RKO (cell line): Measurements from ENCODE around the gene ACAD10.
"Not testable (repeated sequence)": the region's sequence is repeated elsewhere in the genome, so short reads cannot be mapped to it uniquely, and the experiment has no call there.

Experiments used
- DNase-seq: peaks from one replicate; pipeline ENCODE4 v3.0.0-alpha.2; 2016; ENCODE audit warnings: low spot score

ACAD10 gene

GRCh38 chr12:111753144-111753881, 67.5 kb downstream of the ACAD10 start:
- peak; percentile 64 for DNase-seq

- no peak for DNase-seq
Measured at GRCh38 chr12:111754671-111755070, 68.8 kb downstream of the ACAD10 start.

- DNase-seq: no peak
Measured at GRCh38 chr12:111756196-111756595, 70.3 kb downstream of the ACAD10 start.

- DNase-seq: no peak
Measured at GRCh38 chr12:111756681-111757080, 70.8 kb downstream of the ACAD10 start.

GRCh38 chr12:111757361-111758119, 71.7 kb downstream of the ACAD10 start:
- no peak for DNase-seq

GRCh38 chr12:111758120-111758561, 72.3 kb downstream of the ACAD10 start:
- DNase-seq: no peak

- DNase-seq: no peak
Measured at GRCh38 chr12:111759271-111759670, 73.4 kb downstream of the ACAD10 start.

GRCh38 chr12:111759991-111760390, 74.1 kb downstream of the ACAD10 start:
- no peak for DNase-seq

GRCh38 chr12:111761099-111761498, 75.2 kb downstream of the ACAD10 start:
- DNase-seq: no peak

GRCh38 chr12:111761706-111762105, 75.9 kb downstream of the ACAD10 start:
- no peak for DNase-seq

- DNase-seq: not testable (repeated sequence)
Measured at GRCh38 chr12:111763552-111763951, 77.7 kb downstream of the ACAD10 start.

- no peak for DNase-seq
Measured at GRCh38 chr12:111764120-111764821, 78.4 kb downstream of the ACAD10 start.

GRCh38 chr12:111766608-111767361, 80.9 kb downstream of the ACAD10 start, which contains the start of gene ALDH2:
ALDH2 (plus strand) TSS chr12:111766933; CDS start chr12:111766983, 50 bp downstream.
- peak; percentile 78 for DNase-seq

GRCh38 chr12:111767362-111768158, 81.7 kb downstream of the ACAD10 start:
- peak; percentile 83 for DNase-seq

- DNase-seq: no peak
Measured at GRCh38 chr12:111768159-111768895, 82.5 kb downstream of the ACAD10 start.

GRCh38 chr12:111769599-111769998, 83.7 kb downstream of the ACAD10 start:
- no peak for DNase-seq

GRCh38 chr12:111773801-111774551, 88.1 kb downstream of the ACAD10 start:
- DNase-seq: no peak

- DNase-seq: no peak
Measured at GRCh38 chr12:111775205-111776193, 89.6 kb downstream of the ACAD10 start.
